ENCODE results near the gene OR2T27.

GRCh38 chr1:248631354-248632008, 23.8 kb downstream of the OR2T27 start:
- TF ChIP-seq POLR2A (IDR thresholded peaks at IDR 0.05; ENCODE audit: low read depth, low read length), result no peak
- no peak for TF ChIP-seq CTCF (IDR thresholded peaks at IDR 0.05; ENCODE audit: extremely low read depth in 1 of 2, insufficient read depth in 1 of 2, low read depth in 1 of 2, low read length in 2 of 2)
- no peak for TF ChIP-seq EZH2 (IDR thresholded peaks at IDR 0.05; ENCODE audit: borderline replicate concordance, low read depth, low read length, severe bottlenecking)
- TF ChIP-seq POLR2AphosphoS5 (IDR thresholded peaks at IDR 0.05; ENCODE audit: insufficient read depth, low read depth, low read length), result no peak
- TF ChIP-seq MYC (IDR thresholded peaks at IDR 0.05; ENCODE audit: low read depth, low read length), result no peak
- TF ChIP-seq MAX (IDR thresholded peaks at IDR 0.05; ENCODE audit: insufficient read depth, insufficient read length), result no peak
